HG02938 (cell line): Measurements from ENCODE around the gene UNC45A.
"Not testable (repeated sequence)": the region's sequence is repeated elsewhere in the genome, so short reads cannot be mapped to it uniquely, and the experiment has no call there.

Experiments
- ATAC-seq: cut with Tn5 transposase; IDR thresholded peaks from one replicate; pipeline ENCODE4 v1.9.1; 2021; ENCODE audit warnings: mild to moderate bottlenecking, moderate library complexity; ENCODE audit not compliant: unreplicated experiment

The UNC45A gene, protein sequence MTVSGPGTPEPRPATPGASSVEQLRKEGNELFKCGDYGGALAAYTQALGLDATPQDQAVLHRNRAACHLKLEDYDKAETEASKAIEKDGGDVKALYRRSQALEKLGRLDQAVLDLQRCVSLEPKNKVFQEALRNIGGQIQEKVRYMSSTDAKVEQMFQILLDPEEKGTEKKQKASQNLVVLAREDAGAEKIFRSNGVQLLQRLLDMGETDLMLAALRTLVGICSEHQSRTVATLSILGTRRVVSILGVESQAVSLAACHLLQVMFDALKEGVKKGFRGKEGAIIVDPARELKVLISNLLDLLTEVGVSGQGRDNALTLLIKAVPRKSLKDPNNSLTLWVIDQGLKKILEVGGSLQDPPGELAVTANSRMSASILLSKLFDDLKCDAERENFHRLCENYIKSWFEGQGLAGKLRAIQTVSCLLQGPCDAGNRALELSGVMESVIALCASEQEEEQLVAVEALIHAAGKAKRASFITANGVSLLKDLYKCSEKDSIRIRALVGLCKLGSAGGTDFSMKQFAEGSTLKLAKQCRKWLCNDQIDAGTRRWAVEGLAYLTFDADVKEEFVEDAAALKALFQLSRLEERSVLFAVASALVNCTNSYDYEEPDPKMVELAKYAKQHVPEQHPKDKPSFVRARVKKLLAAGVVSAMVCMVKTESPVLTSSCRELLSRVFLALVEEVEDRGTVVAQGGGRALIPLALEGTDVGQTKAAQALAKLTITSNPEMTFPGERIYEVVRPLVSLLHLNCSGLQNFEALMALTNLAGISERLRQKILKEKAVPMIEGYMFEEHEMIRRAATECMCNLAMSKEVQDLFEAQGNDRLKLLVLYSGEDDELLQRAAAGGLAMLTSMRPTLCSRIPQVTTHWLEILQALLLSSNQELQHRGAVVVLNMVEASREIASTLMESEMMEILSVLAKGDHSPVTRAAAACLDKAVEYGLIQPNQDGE

DNA sequence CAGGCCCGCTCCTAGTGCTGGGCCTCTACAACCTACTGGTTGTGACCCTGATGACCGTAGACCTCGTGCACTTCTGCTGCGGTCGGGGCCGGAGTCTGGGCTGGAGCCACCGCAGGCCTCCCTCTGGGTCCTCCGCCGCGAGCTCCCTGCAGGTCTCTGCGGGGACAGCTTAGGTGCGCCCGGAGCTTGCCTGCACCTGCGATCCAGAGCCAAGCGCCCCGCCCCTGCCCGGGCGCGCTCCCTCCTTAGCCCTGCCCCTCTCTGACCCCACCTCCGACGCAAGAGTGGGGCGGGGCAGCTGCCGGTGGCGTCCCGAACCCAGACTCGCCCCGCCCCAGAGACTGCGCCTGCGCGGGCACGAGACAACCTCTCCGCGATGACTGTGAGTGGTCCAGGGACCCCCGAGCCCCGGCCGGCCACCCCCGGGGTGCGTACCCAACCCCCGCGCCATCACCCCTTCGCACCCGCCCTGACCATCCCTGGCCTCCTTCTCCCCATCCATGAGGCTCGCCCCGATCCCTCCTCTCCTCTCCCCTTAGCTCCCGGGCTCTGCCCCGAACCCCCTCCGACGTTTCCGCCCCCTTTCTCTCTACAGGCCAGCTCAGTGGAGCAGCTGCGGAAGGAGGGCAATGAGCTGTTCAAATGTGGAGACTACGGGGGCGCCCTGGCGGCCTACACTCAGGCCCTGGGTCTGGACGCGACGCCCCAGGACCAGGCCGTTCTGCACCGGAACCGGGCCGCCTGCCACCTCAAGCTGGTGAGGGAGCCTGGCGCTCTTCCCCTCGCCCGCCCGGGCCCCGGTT is at the start of gene UNC45A:
Gene UNC45A (plus strand): TSS at position 337 of the 803 bp plus-strand sequence. CDS start 40 bp downstream, at position 377.
- ATAC-seq = peak; percentile 53

DNA sequence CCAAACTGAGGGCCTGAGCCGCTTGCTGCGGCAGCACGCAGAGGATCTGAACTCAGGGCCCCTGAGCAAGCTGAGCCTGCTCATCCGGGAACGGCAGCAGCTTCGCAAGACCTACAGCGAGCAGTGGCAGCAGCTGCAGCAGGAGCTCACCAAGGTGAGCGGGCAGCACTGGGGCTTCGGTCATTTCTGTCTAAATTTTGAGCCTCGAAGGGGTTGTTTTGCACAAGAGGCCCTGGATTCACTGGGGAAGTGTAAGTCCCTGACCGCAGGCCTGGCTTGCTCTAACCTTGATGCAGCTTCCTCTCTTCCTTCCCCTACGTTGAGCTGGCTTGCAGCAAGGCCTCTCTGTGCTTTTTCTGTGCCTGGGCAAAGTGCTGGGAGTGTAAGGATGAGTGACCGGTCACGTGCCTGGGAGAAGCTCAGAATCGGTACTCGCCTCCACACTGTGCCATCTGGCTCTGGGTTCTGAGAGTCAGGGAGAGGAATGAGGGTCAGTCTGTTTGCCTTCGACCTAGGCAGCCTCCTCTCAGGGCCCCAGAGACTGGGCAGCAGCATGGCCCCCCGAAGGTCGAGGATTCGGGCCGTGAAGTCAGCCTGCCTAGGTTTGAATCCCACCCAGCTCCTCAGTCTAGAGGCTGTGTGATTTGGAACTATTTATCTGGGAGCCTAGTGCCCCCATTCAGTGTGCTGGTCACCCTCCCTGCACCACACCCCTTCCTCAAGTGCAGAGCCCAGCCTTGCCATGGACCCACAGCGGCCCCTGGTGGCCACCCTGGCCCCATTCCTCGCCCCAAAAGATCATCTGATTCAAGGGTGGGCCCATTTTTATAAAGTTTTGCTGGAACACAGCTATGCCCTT is 49.4 kb upstream of the UNC45A start:
- ATAC-seq = no peak

DNA sequence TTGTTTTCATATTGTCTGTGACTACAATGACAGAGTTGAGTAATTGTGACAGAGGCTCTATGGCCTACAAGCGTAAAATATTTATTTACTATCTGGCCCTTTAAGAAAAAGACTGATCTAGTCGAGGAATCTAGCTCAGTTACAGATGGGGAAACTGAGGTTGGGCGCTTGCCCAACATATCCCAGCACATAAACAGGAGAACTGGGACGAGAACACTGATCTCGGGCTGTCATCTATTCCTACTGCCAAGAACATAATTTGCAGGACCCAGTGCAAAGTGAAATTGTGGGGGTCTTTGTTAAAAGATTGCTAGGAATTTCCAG is 48.8 kb upstream of the UNC45A start:
- ATAC-seq = no peak

DNA sequence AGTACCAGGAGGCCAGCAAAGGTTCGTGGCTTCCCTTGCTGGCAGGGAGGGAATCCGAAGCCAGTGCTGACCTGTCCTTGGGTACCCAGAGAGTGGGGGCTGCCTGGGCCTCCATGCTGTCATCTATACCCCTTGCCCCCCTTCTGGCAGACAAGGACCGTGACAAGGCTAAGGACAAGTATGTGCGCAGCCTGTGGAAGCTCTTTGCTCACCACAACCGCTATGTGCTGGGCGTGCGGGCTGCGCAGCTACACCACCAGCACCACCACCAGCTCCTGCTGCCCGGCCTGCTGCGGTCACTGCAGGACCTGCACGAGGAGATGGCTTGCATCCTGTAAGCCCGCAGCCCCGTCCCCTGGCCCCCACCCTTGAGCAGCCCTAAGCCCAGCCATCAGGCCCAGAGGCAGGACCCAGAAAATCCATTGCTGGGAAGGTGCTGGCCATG is 48.0 kb upstream of the UNC45A start:
- no peak for ATAC-seq

DNA sequence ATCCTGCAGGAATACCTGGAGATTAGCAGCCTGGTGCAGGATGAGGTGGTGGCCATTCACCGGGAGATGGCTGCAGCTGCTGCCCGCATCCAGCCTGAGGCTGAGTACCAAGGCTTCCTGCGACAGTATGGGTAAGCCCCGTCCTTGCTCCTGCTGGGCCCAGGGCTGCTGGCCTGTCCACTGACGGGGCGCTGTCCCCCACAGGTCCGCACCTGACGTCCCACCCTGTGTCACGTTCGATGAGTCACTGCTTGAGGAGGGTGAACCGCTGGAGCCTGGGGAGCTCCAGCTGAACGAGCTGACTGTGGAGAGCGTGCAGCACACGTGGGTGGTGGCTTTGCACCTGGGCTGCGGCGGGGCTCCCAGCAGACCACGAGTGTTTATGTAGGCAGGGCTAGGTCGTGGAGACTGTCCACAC is 45.8 kb upstream of the UNC45A start:
- ATAC-seq = no peak

DNA sequence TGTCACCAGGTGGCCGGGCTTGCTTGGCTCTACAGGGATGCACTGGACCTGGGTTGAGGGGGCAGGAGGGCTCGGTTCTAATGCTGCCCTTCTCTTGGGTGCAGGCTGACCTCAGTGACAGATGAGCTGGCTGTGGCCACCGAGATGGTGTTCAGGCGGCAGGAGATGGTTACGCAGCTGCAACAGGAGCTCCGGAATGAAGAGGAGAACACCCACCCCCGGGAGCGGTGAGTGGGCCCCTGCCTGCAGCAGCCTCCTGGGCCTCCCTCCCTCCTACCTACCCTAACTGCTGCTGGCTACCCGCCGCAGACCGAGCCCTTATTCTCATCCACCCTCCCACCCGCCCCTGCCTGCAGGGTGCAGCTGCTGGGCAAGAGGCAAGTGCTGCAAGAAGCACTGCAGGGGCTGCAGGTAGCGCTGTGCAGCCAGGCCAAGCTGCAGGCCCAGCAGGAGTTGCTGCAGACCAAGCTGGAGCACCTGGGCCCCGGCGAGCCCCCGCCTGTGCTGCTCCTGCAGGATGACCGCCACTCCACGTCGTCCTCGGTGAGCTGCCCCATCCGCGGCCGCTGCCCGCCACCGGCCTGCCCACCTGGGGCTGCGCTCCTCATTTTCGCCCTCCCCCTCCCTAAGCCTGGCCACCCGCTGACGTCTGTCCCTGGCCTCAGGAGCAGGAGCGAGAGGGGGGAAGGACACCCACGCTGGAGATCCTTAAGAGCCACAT is 45.2 kb upstream of the UNC45A start:
- ATAC-seq = no peak

DNA sequence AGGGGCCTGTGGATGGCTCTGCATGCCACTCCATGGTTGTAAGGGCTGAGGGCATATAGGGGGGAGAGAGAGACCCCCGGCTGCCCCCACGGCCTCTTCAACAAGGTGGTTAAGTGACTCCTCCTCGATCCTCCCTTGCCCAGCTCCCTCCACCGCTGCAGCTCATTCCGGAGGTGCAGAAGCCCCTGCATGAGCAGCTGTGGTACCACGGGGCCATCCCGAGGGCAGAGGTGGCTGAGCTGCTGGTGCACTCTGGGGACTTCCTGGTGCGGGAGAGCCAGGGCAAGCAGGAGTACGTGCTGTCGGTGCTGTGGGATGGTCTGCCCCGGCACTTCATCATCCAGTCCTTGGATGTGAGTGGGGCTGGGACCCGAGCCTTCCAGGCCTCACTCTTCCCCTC is 44.2 kb upstream of the UNC45A start:
- ATAC-seq = no peak

DNA sequence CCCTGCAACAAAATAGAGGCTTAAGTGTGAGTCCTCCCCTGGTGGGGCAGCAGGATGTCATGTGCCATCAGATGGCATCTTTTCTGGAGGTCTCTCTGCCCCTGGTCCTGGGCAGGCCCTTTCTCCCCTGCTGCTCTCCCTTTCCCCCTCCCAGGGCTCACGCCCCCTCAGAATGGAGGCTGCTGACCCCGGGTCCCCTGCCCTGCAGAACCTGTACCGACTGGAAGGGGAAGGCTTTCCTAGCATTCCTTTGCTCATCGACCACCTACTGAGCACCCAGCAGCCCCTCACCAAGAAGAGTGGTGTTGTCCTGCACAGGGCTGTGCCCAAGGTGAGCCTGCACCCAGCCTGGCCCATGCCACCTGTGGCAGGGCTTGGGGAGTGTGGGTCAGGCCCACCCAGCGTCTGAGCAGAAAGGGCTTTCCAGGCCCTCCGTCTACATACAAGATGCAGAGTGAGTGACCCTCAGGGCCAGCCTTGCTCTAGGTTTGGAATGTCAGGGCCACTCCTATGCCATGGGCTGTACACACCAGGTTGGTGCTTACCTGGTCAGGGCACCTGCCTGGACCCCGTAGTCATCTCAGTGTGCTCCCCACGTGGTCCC is 43.6 kb upstream of the UNC45A start:
- ATAC-seq = no peak

DNA sequence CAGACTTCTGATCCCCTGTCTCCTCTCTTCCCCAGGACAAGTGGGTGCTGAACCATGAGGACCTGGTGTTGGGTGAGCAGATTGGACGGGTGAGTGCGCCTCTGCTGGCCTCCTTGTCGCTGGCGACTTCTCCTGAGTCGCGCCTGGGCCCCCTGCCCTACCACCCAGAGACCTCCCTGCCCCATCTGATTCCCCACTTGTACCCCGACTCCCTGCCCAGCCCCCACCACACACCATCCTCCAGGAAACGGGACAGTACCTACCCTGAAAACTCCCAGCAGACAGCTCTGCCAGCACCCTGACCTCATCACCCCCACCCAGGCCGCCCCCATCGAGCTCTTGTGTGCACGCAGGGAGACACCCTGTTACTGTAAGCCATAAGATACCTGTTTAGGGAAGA is 43.1 kb upstream of the UNC45A start:
- ATAC-seq = no peak

DNA sequence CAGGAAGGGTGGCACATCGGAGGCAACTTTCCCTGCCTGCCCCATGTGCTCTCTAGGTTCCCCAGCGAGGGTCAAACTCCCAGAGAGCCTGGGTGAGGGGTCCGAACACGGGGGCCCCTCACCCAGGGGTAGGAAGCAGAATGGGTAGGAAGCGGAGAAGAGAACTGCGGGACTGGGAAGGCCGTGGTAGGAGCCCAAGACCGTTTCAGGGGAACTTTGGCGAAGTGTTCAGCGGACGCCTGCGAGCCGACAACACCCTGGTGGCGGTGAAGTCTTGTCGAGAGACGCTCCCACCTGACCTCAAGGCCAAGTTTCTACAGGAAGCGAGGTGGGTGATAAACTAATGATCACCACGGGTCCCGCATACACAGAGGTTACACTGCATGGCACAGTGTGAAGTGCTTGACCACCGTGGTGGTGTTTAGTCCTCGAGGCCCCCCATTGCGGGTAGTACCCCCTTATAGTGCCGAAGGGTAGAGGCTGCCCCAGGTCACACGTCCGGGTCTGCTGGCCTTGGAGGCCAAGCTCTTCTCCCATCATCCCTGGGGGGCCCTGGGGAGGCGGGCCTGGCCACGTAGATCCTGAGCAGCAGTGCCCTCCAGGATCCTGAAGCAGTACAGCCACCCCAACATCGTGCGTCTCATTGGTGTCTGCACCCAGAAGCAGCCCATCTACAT is 42.4 kb upstream of the UNC45A start:
- ATAC-seq = no peak

DNA sequence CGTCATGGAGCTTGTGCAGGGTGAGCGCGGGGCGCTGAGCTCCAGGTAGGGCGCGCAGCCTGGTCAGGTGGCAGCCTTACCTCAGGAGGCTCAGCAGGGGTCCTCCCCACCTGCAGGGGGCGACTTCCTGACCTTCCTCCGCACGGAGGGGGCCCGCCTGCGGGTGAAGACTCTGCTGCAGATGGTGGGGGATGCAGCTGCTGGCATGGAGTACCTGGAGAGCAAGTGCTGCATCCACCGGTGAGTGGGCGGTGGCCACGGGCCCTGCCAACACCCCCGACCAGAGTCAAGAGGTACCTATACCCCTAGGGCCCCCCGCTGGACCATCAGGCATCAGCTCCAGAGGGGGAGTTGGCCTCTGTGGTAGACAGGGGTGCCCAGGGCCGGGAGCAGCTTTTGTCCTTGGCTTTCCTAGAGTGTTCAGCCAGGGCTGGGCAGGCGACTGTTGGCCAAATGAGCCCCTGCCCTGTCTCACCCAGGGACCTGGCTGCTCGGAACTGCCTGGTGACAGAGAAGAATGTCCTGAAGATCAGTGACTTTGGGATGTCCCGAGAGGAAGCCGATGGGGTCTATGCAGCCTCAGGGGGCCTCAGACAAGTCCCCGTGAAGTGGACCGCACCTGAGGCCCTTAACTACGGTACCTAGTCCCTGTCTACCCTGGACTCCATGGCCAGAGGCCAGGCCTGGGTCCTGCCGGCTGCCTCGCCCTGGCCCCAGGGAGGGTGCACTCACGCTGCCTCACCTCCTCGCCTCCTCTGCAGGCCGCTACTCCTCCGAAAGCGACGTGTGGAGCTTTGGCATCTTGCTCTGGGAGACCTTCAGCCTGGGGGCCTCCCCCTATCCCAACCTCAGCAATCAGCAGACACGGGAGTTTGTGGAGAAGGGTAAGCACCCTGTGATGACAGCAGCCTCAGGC is 41.7 kb upstream of the UNC45A start:
- no peak for ATAC-seq

DNA sequence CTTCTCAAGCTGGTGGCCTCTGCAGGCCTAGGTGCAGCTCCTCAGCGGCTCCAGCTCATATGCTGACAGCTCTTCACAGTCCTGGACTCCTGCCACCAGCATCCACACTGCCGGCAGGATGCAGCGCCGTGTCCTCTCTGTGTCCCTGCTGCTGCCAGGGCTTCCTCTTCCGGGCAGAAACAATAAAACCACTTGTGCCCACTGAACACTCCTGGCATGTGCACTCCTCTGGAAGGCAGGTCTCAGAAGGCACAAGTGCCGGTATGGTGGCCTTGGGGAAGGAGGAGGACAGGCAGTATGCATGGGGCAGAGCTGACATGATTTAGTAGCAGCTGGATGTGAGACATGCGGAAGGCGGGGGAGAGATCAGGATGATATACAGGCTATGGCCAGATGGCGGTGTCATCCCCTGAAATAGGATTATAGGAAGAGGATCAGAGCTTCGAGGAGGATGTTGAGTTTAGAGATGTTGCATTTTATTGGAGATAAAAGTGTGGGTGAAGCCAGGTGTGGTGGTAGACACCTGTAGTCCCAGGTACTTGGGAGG is 39.4 kb upstream of the UNC45A start:
- ATAC-seq = no peak

DNA sequence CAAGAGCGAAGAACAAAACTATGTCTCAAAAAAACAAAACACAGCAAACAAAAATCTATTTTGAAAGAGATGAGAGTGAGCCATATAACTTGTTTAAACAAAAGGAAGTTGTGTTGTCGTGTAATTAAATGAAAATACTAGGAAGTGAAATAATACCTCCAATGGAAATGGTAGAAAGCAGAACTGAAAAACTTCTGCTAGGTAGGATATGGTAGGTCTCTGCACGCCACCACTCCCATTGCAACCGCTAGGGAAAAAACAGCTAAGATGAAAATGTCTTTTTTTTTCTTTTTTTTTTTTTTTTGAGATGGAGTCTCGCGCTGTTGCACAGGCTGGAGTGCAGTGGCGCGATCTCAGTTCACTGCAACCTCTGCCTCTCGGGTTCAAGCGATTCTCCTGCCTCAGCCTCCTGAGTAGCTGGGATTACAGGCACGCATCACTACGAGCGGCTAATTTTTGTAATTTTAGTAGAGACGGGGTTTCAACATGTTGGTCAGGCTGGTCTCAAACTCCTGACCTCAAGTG is 37.9 kb upstream of the UNC45A start:
- ATAC-seq = not testable (repeated sequence)

DNA sequence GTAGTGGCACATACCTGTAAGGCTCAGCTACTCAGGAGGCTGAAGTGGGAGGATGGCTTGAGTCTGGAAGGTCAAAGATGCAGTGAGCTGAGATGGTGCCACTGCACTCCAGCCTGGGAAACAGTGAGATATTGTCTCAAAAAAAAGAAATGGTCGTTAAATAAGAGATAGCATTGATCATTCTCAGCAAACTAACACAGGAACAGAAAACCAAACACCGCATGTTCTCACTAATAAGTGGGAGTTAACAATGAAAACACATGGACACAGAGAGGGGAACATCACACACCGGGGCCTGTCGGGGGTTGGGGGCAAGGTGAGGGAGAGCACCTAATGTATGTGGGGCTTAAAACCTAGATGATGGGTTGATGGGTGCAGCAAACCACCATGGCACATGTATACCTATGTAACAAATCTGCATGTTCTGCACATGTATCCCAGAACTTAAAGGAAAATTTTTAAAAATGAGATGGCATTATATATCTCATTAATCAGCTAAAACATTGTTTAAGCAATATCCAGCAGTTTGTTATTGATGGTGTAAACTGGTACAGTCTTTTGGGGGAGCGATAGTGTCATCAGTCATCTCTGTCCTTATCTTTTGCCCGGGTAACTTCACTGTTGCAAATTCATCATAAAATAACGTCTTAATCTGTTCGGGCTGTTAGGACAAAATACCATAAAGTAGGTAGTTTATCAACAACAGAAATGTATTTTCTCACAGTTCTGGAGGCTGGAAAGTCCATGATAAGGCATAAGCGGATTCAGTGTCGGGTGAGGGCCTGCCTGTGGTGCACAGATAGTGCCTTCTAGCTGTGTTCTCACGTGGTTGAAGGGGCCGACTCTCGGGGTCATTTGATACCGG is 33.7 kb upstream of the UNC45A start:
- no peak for ATAC-seq

DNA sequence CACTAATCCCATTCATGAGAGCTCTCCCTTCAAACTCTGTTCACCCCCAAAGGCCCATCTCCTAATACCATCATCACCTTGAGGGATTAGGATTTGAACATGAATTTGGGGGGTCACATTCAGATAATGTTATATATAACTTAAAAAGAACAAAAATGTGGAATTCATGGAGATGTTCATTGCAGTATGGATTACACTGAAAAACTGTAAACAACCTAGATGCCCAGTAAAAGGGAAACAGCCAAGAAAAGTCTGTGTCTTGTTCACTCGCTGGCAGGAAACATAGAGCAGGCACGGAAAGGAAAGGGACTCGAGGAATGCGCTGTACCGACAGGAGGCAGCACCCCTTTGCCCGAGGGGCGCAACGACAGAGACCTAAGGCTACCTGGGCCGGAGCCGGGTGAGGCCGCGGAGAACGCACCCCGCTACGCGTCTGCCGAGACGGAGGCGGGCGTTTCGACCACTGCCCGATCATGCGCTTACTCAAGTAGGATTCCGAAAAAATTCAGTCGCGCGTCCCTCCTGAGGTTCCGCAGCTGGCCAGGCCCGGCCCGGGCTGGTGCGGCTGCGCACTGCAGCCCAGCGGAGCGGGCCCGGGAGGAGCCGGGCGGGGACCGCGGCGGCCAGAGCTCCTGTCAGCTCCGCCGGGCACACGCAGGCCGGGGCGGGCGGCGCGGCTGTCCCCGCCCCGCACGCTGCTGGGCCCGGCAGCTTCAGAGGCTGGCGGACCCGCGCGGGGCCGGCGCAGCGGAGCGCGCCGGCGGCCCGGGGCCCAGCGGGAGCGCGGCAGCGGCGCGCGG is 32.8 kb upstream of the UNC45A start:
- peak; percentile 65 for ATAC-seq
